K562 (cell line): Measurements from ENCODE around the gene LRRN3. TPM values are rescaled to one million over a fixed set of nuclear protein-coding genes. Genes with fewer than 3 reads are reported as not detected.

ENCODE experiments used
- ATAC-seq: fragments of 200-7000 bp; cut with Tn5 transposase; 3 replicates; pipeline ENCODE4 v1.9.1; 2020; ENCODE audit warnings: moderate library complexity
- BruUV-seq: library from RNA; stranded (reverse); fragments of 400-500 nt; replicated peaks from 2 replicates; lab custom pipeline; 2021; lab: Mats Ljungman, UMichigan
- CTCF ChIA-PET: fragments of 300-600 bp; formaldehyde crosslinking; extraction: SDS; loops from one replicate; lab custom pipeline; 2021; ENCODE audit warnings: low intra/inter-chr PET ratio; lab: Yijun Ruan, JAX
- POLR2A ChIA-PET: fragments of 300-600, 350-650 bp; sonication (Branson Sonifier 250); formaldehyde crosslinking; extraction: SDS; loops from one replicate; lab custom pipeline; 2021; ENCODE audit warnings: antibody characterized with exemption, inconsistent platforms; lab: Yijun Ruan, JAX
- DNase-seq, 4 experiments: peaks; one replicate each; pipeline versions ENCODE4 v3.0.0 to v3.0.0-alpha.2; 2011 to 2018; ENCODE audit warnings: low spot score in 3 of 4, mixed read lengths in 3 of 4; ENCODE audit errors: extremely low read depth in 1 of 4
- FAIRE-seq: peaks from 2 replicates; lab custom pipeline; 2011; peaks lifted over from hg19 to GRCh38; lab: Jason Lieb, UNC
- H2AFZ ChIP-seq: 2 replicates; pipeline ENCODE4 v1.6.0; 2011; ENCODE audit warnings: low read depth, low read length, control low read depth, inconsistent platforms
- H3K27ac ChIP-seq: fragments of 200-600 bp; 3 replicates; pipeline ENCODE4 v1.8.0; 2011; ENCODE audit warnings: low read depth, mild to moderate bottlenecking, control low read depth, inconsistent platforms, low read length, moderate library complexity, mixed read lengths; ENCODE audit errors: extremely low read depth
- H3K27me3 ChIP-seq, 2 experiments: fragments of 300-600 bp in 1 of 2; 2 replicates in 1 of 2; 3 replicates in 1 of 2; pipeline versions ENCODE4 v1.6.0 to v1.8.0; 2011; ENCODE audit warnings: inconsistent platforms in 2 of 2, low read length in 2 of 2, mild to moderate bottlenecking in 1 of 2, mixed read lengths in 1 of 2, moderate library complexity in 1 of 2; ENCODE audit not compliant: control insufficient read depth in 2 of 2, insufficient read depth in 2 of 2
- H3K36me3 ChIP-seq: fragments of 300-600 bp; 3 replicates; pipeline ENCODE4 v1.8.0; 2011; ENCODE audit warnings: mild to moderate bottlenecking, low read length, inconsistent platforms; ENCODE audit not compliant: control insufficient read depth, insufficient read depth
- H3K4me1 ChIP-seq, 2 experiments: fragments of 200-600 bp in 1 of 2; replicated peaks in 1 of 2; 2 replicates in 1 of 2; 3 replicates in 1 of 2; pipeline versions ENCODE4 v1.5.1 to v1.8.0; 2011; ENCODE audit warnings: inconsistent platforms in 2 of 2, low read length in 2 of 2, mild to moderate bottlenecking in 1 of 2, mixed read lengths in 1 of 2, moderate library complexity in 1 of 2; ENCODE audit not compliant: control insufficient read depth in 2 of 2, insufficient read depth in 2 of 2
- H3K4me2 ChIP-seq: 2 replicates; pipeline ENCODE4 v1.6.1; 2011; ENCODE audit warnings: low read length, control low read depth, inconsistent platforms, mixed read lengths; ENCODE audit not compliant: insufficient read depth
- H3K4me3 ChIP-seq: fragments of 200-600 bp; sonication (generic), shearing (Covaris generic); 2 replicates; pipeline ENCODE4 v1.5.1; 2016; ENCODE audit warnings: control low read depth, inconsistent platforms
- H3K79me2 ChIP-seq: fragments of 200-600 bp; 3 replicates; pipeline ENCODE4 v1.8.0; 2011; ENCODE audit warnings: low read length, inconsistent platforms; ENCODE audit not compliant: control insufficient read depth, insufficient read depth
- H3K9ac ChIP-seq, 2 experiments: 2 replicates each; pipeline versions ENCODE4 v1.6.0 to v1.6.1; 2011; ENCODE audit warnings: low read depth in 2 of 2, low read length in 2 of 2, control low read depth in 1 of 2, inconsistent platforms in 1 of 2, mild to moderate bottlenecking in 1 of 2, mixed read lengths in 1 of 2; ENCODE audit not compliant: insufficient read depth in 1 of 2
- H3K9me1 ChIP-seq: one replicate; pipeline ENCODE4 v1.6.0; 2011; ENCODE audit warnings: inconsistent platforms, mild to moderate bottlenecking, low read length, moderate library complexity; ENCODE audit not compliant: control insufficient read depth, insufficient read depth
- H3K9me3 ChIP-seq: replicated peaks from 2 replicates; pipeline ENCODE4 v1.5.1; 2011; ENCODE audit warnings: low read depth, low read length, inconsistent platforms; ENCODE audit not compliant: control insufficient read depth, insufficient read depth
- H4K20me1 ChIP-seq: replicated peaks from 2 replicates; pipeline ENCODE4 v1.6.1; 2011; ENCODE audit warnings: low read length, inconsistent platforms, mixed read lengths; ENCODE audit not compliant: control insufficient read depth, insufficient read depth
- ATF3 ChIP-seq, 2 experiments: fragments of 450-650 bp in 1 of 2; sonication (generic) in 1 of 2; formaldehyde crosslinking in 1 of 2; IDR thresholded peaks in 1 of 2; conservative IDR thresholded peaks in 1 of 2; 2 replicates each; pipeline versions ENCODE4 v1.6.1 to v1.8.1; 2016 to 2023; ENCODE audit warnings: mild to moderate bottlenecking in 2 of 2, moderate library complexity in 2 of 2, inconsistent platforms in 1 of 2, missing genetic modification reagents in 1 of 2
- ATF7 ChIP-seq: fragments of 450-650 bp; IDR thresholded peaks from 2 replicates; pipeline ENCODE4 v1.7.1; 2014; ENCODE audit warnings: mild to moderate bottlenecking, moderate library complexity
- C11orf30 ChIP-seq: fragments of 450-650 bp; IDR thresholded peaks from 2 replicates; pipeline ENCODE4 v1.6.1; 2016; ENCODE audit warnings: low read depth, mild to moderate bottlenecking
- NFRKB ChIP-seq: fragments of 450-650 bp; IDR thresholded peaks from 2 replicates; pipeline ENCODE4 v1.6.1; 2016; ENCODE audit warnings: low read depth
- TOE1 ChIP-seq, 2 experiments: fragments of 450-650 bp in 1 of 2; sonication (generic) in 1 of 2; formaldehyde crosslinking in 1 of 2; IDR thresholded peaks; 2 replicates each; pipeline versions ENCODE4 v1.7.1 to v1.8.0; 2016 to 2022; ENCODE audit warnings: borderline replicate concordance in 2 of 2, mild to moderate bottlenecking in 2 of 2, antibody characterized with exemption in 1 of 2, inconsistent platforms in 1 of 2, low read depth in 1 of 2, missing genetic modification reagents in 1 of 2, moderate library complexity in 1 of 2
- ZNF740 ChIP-seq, 3 experiments: fragments of 200-800 bp in 1 of 3; sonication (Bioruptor generic) in 1 of 3; sonication (generic) in 1 of 3; formaldehyde crosslinking in 1 of 3; IDR thresholded peaks; 2 replicates each; pipeline versions ENCODE4 v1.6.1 to v1.8.0; 2016 to 2022; ENCODE audit warnings: mild to moderate bottlenecking in 2 of 3, missing compliant biosample characterization in 2 of 3, missing genetic modification characterization in 2 of 3, missing genetic modification reagents in 1 of 3
- in situ Hi-C: fragments of 300-500 bp; cut with MboI; formaldehyde crosslinking; loops from 4 replicates; pipeline ENCODE4 v1.15.0; 2018; ENCODE audit warnings: inconsistent platforms, mixed read lengths
- intact Hi-C: fragments of 100-400 bp; cut with micrococcal nuclease; formaldehyde crosslinking; loops from 2 replicates; pipeline ENCODE4 v1.14.2; 2022
- polyA plus RNA-seq, 8 experiments: library from polyadenylated mRNA; depleted of rRNA in 4 of 8; stranded (reverse) in 5 of 8; unstranded in 3 of 8; fragments of >200 nt; fragmentation: Nextera tagmentation in 2 of 8; fragmentation: Illumina TruSeq in 1 of 8; extraction: Ambion mirVana in 2 of 8; extraction: Trizol in 1 of 8; gene quantifications; 2 replicates each; pipeline versions ENCODE4 v1.2.1 to v1.2.3, GENCODE V29; 2011 to 2014; ENCODE audit warnings: inconsistent platforms in 1 of 8, missing spikeins in 1 of 8
- total RNA-seq, 7 experiments: library from RNA; depleted of rRNA in 6 of 7; stranded (reverse); fragments of >200 nt in 6 of 7; fragmentation: Illumina TruSeq in 2 of 7; extraction: Trizol in 2 of 7; gene quantifications; 2 replicates each; pipeline versions ENCODE4 v1.2.1 to v1.2.3, GENCODE V29; 2011 to 2021; ENCODE audit warnings: low replicate concordance in 1 of 7

The LRRN3 gene
- total and polyA plus RNA-seq, 9 of the 15 experiments (the other 6 are each of a cell fraction or from before 2014, with no cell fraction given), result 0.05 to 1.00 (median 0.20) TPM; not detected in 1

- intact Hi-C loops, result no loop called here
Observed at GRCh38 chr7:111045449-111045848, 45.5 kb upstream of the LRRN3 start.

More at GRCh38 chr7:111045449-111045848, 45.5 kb upstream of the LRRN3 start:
- BruUV-seq, result no TSS peak
- Histone ChIP-seq H3K27ac (no peak overlapping the region), H3K4me3 (no peak overlapping the region), H3K36me3 (no peaks in the 10 kb centered on the region), H3K4me2 (no peak overlapping the region)
- CTCF ChIA-PET, result no interaction called here
- TF ChIP-seq NFRKB, result no peak
- TF ChIP-seq ATF3 (IDR thresholded peaks at IDR 0.05), result 0 out of 2 replicates have a peak, but pooled peaks have one; percentile 16
- no peak for TF ChIP-seq ATF3 (CRISPR knock-in tag; conservative IDR thresholded peaks at IDR 0.05)
- TF ChIP-seq C11orf30, result no peak
- TF ChIP-seq ZNF740 (CRISPR knock-in tag; IDR thresholded peaks at IDR 0.05), result no peak
- TF ChIP-seq ZNF740 (tag; IDR thresholded peaks at IDR 0.05), result no peak
- TF ChIP-seq TOE1 (IDR thresholded peaks at IDR 0.05; ENCODE audit: borderline replicate concordance), result no peak
- TF ChIP-seq TOE1 (CRISPR knock-in tag; IDR thresholded peaks at IDR 0.05; ENCODE audit: borderline replicate concordance, low read depth), result no peak
- no peak for TF ChIP-seq ATF7
- TF ChIP-seq, all 486 proteins: peak for 1
- Histone ChIP-seq H3K9me1 (no peaks in the 10 kb centered on the region), H3K79me2 (no peaks in the 10 kb centered on the region), H3K9me3 (no peaks in the 10 kb centered on the region), H3K27me3 (no peaks in the 10 kb centered on the region), H3K9ac (no peak overlapping the region), H2AFZ (no peak overlapping the region), H3K4me1 (no peaks in the 10 kb centered on the region), H4K20me1 (no peaks in the 10 kb centered on the region)
- POLR2A ChIA-PET, result no interaction called here
- ATAC-seq (no peak), FAIRE-seq (no peak), DNase-seq (no peak)
- in situ Hi-C loops, result no loop called here
